ENCODE results near the gene CDC20B. TPM values are rescaled to one million over a fixed set of nuclear protein-coding genes. Genes with fewer than 3 reads are reported as not detected.
"Not testable (repeated sequence)": the region's sequence is repeated elsewhere in the genome, so short reads cannot be mapped to it uniquely, and the experiment has no call there.

CDC20B gene
- total and polyA plus RNA-seq, 4 donors: 0.28 to 5.7 (median 0.92) TPM

DNA sequence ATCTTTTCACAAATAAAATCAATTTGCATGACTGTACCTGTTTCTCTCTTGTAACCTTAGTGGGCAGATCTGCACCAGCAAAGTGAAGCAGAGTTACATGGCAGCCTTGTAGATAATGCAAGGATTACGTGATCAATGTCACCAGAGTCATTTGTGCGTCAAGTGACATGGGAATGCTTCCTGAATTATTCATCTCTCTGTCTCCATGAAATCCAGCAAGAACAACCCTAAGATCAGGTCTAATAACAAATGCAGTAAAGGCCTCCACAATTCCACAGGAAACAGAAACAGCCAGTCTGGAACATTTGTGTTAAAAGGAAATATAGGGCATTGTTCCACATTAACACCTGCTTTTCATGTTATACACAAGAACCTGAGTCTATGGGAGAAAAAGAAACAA, 62.8 kb downstream of the CDC20B start:
- no peak for ATAC-seq (ENCODE audit: insufficient read depth, low FRiP score)
- Histone ChIP-seq H3K9me3 (ENCODE audit: control insufficient read depth in 4 of 4, insufficient read depth in 3 of 4, low read length in 3 of 4) (no peaks in the 10 kb centered on the region), H3K27ac (ENCODE audit: low read depth in 1 of 2, low read length in 1 of 2) (no peak overlapping the region), H3K36me3 (ENCODE audit: control insufficient read depth in 4 of 4, insufficient read depth in 4 of 4, low read length in 4 of 4) (no peaks in the 10 kb centered on the region), H3K4me3 (no peak overlapping the region), H3K4me1 (ENCODE audit: control insufficient read depth in 5 of 5, insufficient read depth in 5 of 5, low read length in 5 of 5) (no peaks in the 10 kb centered on the region), H3K27me3 (ENCODE audit: control insufficient read depth in 3 of 3, insufficient read depth in 3 of 3, low read length in 2 of 3) (no peaks in the 10 kb centered on the region), H3K9ac (ENCODE audit: insufficient read depth in 1 of 2, low read length in 2 of 2) (no peak overlapping the region)
- no peak for DNase-seq
- no peak for TF ChIP-seq CTCF (IDR thresholded peaks at IDR 0.05; ENCODE audit: control extremely low read depth, extremely low read depth)
- WGBS, 2 donors: 90 to 92% methylated on average over 2 of the region's 2 CpGs

- WGBS, 2 donors: 88 to 89% methylated on average over 3 of the region's 3 CpGs
- H3K36me3 ChIP-seq (ENCODE audit: control insufficient read depth in 4 of 4, insufficient read depth in 4 of 4, low read length in 4 of 4): no peaks in the 10 kb centered on the region
- H3K4me1 ChIP-seq (ENCODE audit: control insufficient read depth in 5 of 5, insufficient read depth in 5 of 5, low read length in 5 of 5): no peaks in the 10 kb centered on the region
- no peaks in the 10 kb centered on the region for H3K27me3 ChIP-seq (ENCODE audit: control insufficient read depth in 3 of 3, insufficient read depth in 3 of 3, low read length in 2 of 3)
- no peaks in the 10 kb centered on the region for H3K9me3 ChIP-seq (ENCODE audit: control insufficient read depth in 4 of 4, insufficient read depth in 3 of 4, low read length in 3 of 4)
- no peak for DNase-seq
- H3K27ac ChIP-seq (ENCODE audit: low read depth in 1 of 2, low read length in 1 of 2): no peak overlapping the region
- ATAC-seq (ENCODE audit: insufficient read depth, low FRiP score): no peak
- no peak overlapping the region for H3K9ac ChIP-seq (ENCODE audit: insufficient read depth in 1 of 2, low read length in 2 of 2)
- no peak overlapping the region for H3K4me3 ChIP-seq
- no peak for TF ChIP-seq CTCF (IDR thresholded peaks at IDR 0.05; ENCODE audit: control extremely low read depth, extremely low read depth)
Measured at GRCh38 chr5:55108661-55109060, 64.3 kb downstream of the CDC20B start.

DNA sequence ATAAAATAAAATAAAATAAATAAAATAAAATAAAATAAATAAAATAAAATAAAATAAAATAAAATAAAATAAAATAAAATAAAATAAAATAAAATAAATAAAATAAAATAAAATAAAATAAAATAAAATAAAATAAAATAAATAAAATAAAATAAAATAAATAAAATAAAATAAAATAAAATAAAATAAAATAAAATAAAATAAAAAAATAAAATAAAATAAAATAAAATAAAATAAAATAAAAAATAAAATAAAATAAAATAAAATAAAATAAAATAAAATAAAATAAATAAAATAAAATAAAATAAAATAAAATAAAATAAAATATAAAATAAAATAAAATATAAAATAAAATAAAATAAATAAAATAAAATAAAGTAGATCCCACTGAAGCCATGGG, 67.0 kb downstream of the CDC20B start:
- H3K4me1 ChIP-seq (ENCODE audit: control insufficient read depth in 5 of 5, insufficient read depth in 5 of 5, low read length in 5 of 5); H3K27ac ChIP-seq (ENCODE audit: low read depth in 1 of 2, low read length in 1 of 2); H3K36me3 ChIP-seq (ENCODE audit: control insufficient read depth in 4 of 4, insufficient read depth in 4 of 4, low read length in 4 of 4); H3K27me3 ChIP-seq (ENCODE audit: control insufficient read depth in 3 of 3, insufficient read depth in 3 of 3, low read length in 2 of 3); ATAC-seq (ENCODE audit: insufficient read depth, low FRiP score); DNase-seq; H3K4me3 ChIP-seq; H3K9ac ChIP-seq (ENCODE audit: insufficient read depth in 1 of 2, low read length in 2 of 2); H3K9me3 ChIP-seq (ENCODE audit: control insufficient read depth in 4 of 4, insufficient read depth in 3 of 4, low read length in 3 of 4): not testable (repeated sequence)

- Histone ChIP-seq H3K4me3 (no peak overlapping the region), H3K27ac (ENCODE audit: low read depth in 1 of 2, low read length in 1 of 2) (no peak overlapping the region), H3K9me3 (ENCODE audit: control insufficient read depth in 4 of 4, insufficient read depth in 3 of 4, low read length in 3 of 4) (no peaks in the 10 kb centered on the region), H3K36me3 (ENCODE audit: control insufficient read depth in 4 of 4, insufficient read depth in 4 of 4, low read length in 4 of 4) (no peaks in the 10 kb centered on the region), H3K9ac (ENCODE audit: insufficient read depth in 1 of 2, low read length in 2 of 2) (no peak overlapping the region), H3K27me3 (ENCODE audit: control insufficient read depth in 3 of 3, insufficient read depth in 3 of 3, low read length in 2 of 3) (no peaks in the 10 kb centered on the region), H3K4me1 (ENCODE audit: control insufficient read depth in 5 of 5, insufficient read depth in 5 of 5, low read length in 5 of 5) (no peaks in the 10 kb centered on the region)
- TF ChIP-seq CTCF (IDR thresholded peaks at IDR 0.05; ENCODE audit: control extremely low read depth, extremely low read depth): no peak
- no peak for DNase-seq
- no peak for ATAC-seq (ENCODE audit: insufficient read depth, low FRiP score)
- 48 to 65% methylated on average over 5 of the region's 5 CpGs for WGBS, 2 donors
Measured at GRCh38 chr5:55104946-55105701, 67.9 kb downstream of the CDC20B start.
